NCI-H2107 treated with DMSO at 0.1 percent for 48 hours (cell line): Measurements from ENCODE around the gene ACO2.
A peak's percentile ranks its signal among the peaks of the same experiment; 100 is the strongest.
"Not testable (repeated sequence)": the region's sequence is repeated elsewhere in the genome, so short reads cannot be mapped to it uniquely, and the experiment has no call there.

Experiments
- DNase-seq: peaks from one replicate; lab custom pipeline; 2025; ENCODE audit not compliant: unreplicated experiment; lab: John Stamatoyannopoulos, UW

The ACO2 gene

GRCh38 chr22:41447435-41448188 is 21.3 kb upstream of the ACO2 start:
- peak; percentile 22 for DNase-seq

DNA sequence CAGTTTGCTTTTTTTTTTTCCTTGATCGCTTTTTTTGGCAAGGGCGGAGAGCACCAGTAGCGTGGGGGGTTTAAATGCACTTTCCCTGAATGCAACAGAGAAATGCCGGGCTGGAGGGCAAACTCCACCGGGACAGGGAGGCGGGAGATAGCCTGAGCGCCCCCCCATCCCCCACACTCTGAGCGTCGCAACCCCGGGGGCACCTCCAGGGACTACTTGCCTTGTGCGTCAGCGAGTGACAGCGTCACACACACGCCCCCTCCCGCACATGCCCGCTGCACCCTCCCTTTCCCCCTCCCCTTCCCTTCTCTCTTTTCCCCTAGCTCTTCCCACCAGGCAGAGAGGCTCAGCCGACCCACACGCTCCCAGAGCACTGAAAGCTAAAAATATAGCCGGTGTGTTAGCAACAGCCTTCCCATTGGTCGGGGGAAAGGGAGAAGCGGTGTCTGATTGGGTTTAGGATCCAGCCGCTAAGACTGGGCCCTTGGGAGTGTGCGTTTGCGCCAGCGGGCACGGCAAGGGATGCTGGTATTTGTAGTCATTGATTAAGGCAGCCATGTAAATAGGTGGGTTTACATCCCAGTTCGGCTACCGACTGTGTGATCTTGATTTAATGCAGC is 20.6 kb upstream of the ACO2 start:
- DNase-seq, result peak; percentile 98

- no peak for DNase-seq
Measured at GRCh38 chr22:41458161-41458728, 10.7 kb upstream of the ACO2 start.

GRCh38 chr22:41459431-41459830 is 9.5 kb upstream of the ACO2 start:
- DNase-seq, result no peak

DNA sequence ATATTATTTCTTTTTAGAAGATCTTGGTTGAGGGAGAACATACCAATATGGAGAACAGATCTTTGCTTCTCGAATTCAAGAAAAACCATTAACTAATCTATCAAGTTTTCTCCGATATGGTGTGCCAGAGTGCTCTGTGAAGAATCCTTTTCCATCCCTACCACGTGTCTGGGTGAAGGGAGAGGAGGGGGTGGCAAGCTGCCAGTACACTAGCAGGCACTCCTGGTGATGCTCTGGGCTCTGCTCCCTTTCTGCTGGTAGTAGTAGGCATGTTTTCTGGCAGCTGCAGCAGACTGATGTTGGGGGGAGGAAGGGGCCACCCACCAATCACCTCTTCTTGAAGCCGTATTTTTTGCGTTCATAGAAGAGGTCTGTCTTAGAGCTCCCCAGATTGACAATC is 8.8 kb upstream of the ACO2 start:
- DNase-seq, result not testable (repeated sequence)

DNA sequence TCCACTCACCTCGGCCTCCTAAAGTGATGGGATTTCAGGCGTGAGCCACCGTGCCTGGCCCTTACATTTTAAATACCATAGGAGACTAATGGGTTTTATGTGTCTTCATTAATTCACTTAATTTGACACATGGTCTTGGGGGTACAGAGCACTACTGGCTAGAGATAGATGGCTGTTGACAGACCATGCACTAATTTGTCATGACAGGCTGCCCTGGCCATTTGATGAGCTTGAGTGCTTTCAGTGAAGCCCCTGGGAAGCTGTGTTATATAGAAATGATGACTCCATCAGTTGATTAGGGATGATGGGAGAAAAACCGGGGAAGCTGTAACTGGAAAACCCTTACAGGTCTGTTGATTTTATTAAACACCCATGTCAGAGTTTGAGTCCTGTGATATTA is 7.0 kb upstream of the ACO2 start:
- no peak for DNase-seq

DNA sequence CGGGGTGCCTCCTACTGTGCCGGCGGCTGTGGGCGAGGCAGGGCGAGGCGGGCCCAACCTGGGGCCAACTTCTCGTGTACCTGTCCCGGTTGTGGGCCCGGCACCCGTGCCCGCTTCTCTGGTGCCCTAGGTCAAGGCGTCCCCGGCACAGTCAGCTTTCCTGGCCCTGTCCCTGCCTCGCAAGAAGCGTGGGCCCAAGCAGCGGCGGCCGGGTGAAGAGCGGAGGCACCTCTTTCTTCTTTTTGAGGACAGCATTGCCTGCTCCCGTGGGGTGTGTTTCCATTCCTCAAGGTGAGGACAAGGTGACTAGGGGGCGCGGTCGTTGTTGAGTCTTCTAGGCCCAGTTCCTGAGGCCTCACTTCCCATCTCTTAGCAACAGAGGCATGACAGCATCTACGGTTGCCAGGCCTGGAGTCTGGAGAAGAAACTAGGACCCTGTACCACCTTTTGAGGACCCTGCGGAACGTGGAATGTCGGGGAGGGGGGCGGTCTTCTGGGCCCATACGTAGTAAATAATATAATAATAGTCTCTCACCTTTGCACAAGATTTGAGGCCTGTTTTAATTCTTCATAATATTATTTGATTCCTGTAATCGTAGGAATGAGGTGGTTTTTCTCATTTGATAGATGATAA is 418 bp downstream of the ACO2 start:
- no peak for DNase-seq

DNA sequence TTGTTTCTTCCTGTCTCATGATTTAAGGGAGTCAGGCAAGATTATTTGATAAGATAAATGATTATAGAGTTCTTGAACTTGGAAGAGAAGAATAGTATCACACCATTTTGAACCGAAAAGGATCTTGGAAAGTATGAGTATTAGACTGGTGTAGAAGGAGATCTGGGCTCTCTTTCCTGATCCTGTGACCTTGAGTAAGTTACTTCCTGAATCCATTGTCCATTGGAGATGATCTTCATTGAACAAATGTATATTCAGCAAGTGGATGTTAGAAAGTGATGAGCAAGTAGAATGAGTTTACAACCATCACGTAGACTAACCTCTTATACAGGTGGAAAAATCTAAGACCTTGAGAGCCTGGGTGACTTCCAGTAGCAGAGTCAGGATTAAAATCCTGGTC is 2.0 kb downstream of the ACO2 start:
- no peak for DNase-seq

DNA sequence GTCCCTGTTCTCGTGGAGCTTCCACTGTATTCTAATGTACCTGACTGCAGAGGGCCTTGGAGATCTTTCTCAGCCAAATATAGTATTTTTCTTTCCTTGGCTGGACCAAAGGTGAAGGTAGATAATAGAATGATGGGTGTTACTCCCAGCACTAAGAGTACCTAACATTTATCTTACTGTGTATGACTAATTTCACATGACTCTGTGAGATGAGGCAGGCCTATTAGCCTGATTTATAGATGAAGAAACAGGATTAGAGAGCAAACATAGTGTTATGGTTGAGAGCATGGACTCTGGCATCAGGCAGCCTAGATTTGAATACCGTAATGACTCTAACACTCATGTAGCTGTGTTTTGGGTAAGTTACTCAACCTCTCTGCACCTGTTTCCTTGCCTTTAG is 2.7 kb downstream of the ACO2 start:
- no peak for DNase-seq

GRCh38 chr22:41474872-41475451 is 6.0 kb downstream of the ACO2 start:
- no peak for DNase-seq

DNA sequence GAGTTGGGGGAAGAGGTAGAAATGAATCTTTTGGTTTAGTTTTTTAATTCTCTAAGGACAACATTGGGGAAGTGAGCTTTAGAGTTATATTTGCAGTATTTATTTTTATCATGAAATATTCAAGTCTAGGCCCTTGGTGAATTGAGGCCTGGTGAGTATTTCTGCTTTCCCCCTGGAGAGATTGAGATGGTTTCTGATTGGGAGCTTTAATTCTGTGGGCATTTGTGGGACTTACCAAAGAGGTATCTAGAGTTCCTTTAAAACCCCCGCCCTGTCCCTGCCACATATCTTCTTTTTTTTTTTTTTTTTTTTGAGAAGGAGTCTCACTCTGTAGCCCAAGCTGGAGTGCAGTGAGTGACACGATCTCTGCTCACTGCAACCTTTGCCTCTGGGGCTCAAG is 9.6 kb downstream of the ACO2 start:
- no peak for DNase-seq

GRCh38 chr22:41478891-41479521 is 10.1 kb downstream of the ACO2 start:
- DNase-seq, result no peak

- no peak for DNase-seq
Measured at GRCh38 chr22:41479671-41480396, 10.9 kb downstream of the ACO2 start.

DNA sequence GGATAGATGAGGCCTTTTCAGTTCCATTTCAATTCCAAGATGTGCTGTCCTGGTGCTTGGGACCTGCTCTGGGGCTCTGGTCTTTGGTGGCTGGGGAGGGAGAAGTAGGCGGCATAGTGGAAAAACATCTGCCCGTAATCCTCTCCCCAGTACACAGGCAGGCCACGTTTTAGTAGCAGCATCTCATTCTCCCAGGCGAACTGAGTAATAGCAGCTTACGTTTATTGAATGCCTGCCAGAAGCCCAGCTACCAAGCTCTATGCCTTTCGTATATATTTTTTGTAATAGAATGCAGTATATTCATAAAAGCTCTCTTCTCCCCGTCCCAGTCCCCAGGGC is 11.4 kb downstream of the ACO2 start:
- DNase-seq, result no peak

GRCh38 chr22:41481131-41481830 is 12.4 kb downstream of the ACO2 start:
- DNase-seq, result no peak

DNA sequence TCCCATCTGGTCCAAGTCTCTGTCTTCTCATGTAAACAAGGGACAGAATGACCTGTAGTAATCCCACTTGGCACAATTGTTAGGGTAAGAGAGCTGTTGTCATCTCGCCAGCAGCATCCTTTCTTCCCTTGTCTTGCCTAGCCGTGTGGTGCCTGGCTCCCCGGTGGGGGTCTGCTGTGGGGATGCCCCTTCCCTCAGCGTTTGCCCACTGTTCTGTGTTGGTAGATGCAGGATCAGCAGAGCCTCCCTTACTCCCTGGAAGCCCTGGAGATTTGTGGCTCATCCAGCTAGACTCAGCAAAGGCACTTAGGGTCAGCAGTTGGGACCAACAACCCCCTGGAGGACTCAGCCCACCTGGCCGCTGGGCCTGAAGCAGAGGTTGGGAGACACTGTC is 13.0 kb downstream of the ACO2 start:
- no peak for DNase-seq

GRCh38 chr22:41482319-41482935 is 13.5 kb downstream of the ACO2 start:
- DNase-seq, result no peak

DNA sequence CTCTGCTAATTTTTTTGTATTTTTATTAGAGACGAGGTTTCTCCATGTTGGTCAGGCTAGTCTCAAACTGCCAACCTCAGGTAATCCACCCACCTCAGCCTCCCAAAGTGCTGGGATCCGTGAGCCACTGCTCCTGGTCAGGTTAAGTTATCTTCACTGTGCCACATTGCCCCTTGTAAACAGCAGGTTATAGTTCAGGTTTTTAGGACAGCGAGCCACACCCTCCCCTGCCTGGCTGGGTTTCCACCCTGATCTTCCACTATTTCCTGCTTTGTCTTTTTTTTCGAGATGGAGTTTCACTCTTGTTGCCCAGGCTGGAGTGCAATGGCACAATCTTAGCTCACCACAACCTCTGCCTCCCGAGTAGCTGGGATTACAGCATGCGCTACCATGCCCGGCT is 16.1 kb downstream of the ACO2 start:
- DNase-seq, result no peak

DNA sequence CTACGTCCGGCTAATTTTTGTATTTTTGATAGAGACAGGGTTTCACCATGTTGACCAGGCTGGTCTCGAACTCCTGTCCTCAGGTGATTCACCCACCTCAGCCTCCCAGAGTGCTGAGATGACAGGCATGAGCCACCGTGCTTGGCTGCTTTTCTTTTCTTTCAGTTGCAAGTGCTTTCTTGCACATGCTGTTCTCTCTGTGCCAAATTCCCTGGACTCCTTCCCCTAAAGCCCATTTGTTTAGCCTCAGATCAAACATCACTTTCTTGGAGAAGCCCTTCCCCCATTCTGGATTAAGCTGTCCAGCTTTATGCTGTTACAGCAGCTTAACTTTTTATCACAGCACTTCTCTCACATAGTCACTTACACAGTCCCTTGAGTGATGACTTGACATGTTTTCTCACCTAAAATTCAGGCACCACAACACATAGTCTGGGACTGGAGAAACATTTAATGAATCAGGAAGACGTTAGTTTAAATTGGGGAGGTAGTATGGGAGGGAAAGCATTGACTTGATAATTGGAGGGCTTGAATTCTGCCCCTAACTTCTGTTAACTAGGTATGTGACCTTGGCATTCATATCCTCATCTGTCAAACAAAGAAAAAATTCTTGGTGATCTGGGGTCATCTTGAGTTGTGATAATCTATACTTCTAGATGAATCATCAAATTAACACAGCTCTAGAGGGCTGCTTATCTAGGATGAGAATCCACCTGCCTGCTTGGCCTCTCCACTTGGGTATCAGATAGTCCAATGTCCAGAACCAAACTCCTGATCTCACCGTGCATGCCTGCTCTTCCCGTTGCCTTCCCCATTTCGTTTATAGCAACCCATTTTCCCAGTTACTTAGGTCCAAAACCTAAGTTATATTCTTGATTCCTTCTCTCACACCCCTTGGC is 18.4 kb downstream of the ACO2 start:
- DNase-seq, result no peak
